PC-3 (cell line): ENCODE results near the gene TNRC6C. TPM values are rescaled to one million over a fixed set of nuclear protein-coding genes. Genes with fewer than 3 reads are reported as not detected.

ENCODE experiments used
- ATAC-seq: fragments of 200-7000 bp; cut with Tn5 transposase; 2 replicates; pipeline ENCODE4 v1.9.1; 2020; ENCODE audit warnings: mild to moderate bottlenecking, moderate library complexity
- BruUV-seq: library from RNA; stranded (reverse); fragments of 400-500 nt; replicated peaks from 2 replicates; lab custom pipeline; 2021; lab: Mats Ljungman, UMichigan
- CTCF ChIA-PET: fragments of 300-600 bp; sonication (Branson Sonifier 250); formaldehyde crosslinking; loops from one replicate; lab custom pipeline; 2022; ENCODE audit warnings: antibody characterized with exemption; lab: Charles Lee
- POLR2A ChIA-PET: fragments of 300-600 bp; sonication (Branson Sonifier 250); formaldehyde crosslinking; loops from one replicate; lab custom pipeline; 2022; ENCODE audit warnings: antibody characterized with exemption; ENCODE audit not compliant: unreplicated experiment; lab: Charles Lee
- DNase-seq: peaks from one replicate; pipeline ENCODE4 v3.0.0-alpha.2; 2015
- H2AFZ ChIP-seq: fragments of 300-600 bp; sonication (generic); 2 replicates; pipeline ENCODE4 v1.6.0; 2016; ENCODE audit warnings: antibody characterized with exemption, low read length
- H3F3A ChIP-seq: fragments of 300-600 bp; sonication (generic); one replicate; pipeline ENCODE4 v1.6.0; 2017; ENCODE audit warnings: antibody characterized with exemption, low read length, control low read depth, mild to moderate bottlenecking; ENCODE audit not compliant: unreplicated experiment
- H3K27ac ChIP-seq: fragments of 300-600 bp; sonication (generic); 2 replicates; pipeline ENCODE4 v1.5.1; 2016; ENCODE audit warnings: mild to moderate bottlenecking, low read length
- H3K27me3 ChIP-seq: fragments of 300-600 bp; sonication (generic); 2 replicates; pipeline ENCODE4 v1.6.1; 2016; ENCODE audit warnings: low read length, mixed read lengths
- H3K36me3 ChIP-seq: fragments of 300-600 bp; sonication (generic); 2 replicates; pipeline ENCODE4 v1.6.1; 2016; ENCODE audit warnings: low read depth, mixed run types, low read length, mixed read lengths
- H3K4me1 ChIP-seq: fragments of 300-600 bp; sonication (generic); 2 replicates; pipeline ENCODE4 v1.5.1; 2016; ENCODE audit warnings: low read length; ENCODE audit not compliant: insufficient read depth
- H3K4me2 ChIP-seq: fragments of 300-600 bp; sonication (generic); 2 replicates; pipeline ENCODE4 v1.6.0; 2016; ENCODE audit warnings: low read length
- H3K4me3 ChIP-seq: fragments of 300-600 bp; sonication (generic); 2 replicates; pipeline ENCODE4 v1.5.1; 2016; ENCODE audit warnings: mild to moderate bottlenecking, low read length, mixed read lengths
- H3K79me2 ChIP-seq: fragments of 300-600 bp; sonication (generic); 2 replicates; pipeline ENCODE4 v1.6.1; 2017; ENCODE audit warnings: low read length, mixed read lengths
- H3K9ac ChIP-seq: fragments of 300-600 bp; sonication (generic); 2 replicates; pipeline ENCODE4 v1.6.0; 2016; ENCODE audit warnings: mild to moderate bottlenecking, low read length
- H3K9me2 ChIP-seq: fragments of 300-600 bp; sonication (generic); replicated peaks from 2 replicates; pipeline ENCODE4 v1.6.1; 2016; ENCODE audit warnings: mixed run types, low read length, mixed read lengths
- H3K9me3 ChIP-seq: fragments of 300-600 bp; sonication (generic); 2 replicates; pipeline ENCODE4 v1.6.1; 2016; ENCODE audit warnings: low read length, mixed read lengths
- H4K20me1 ChIP-seq: fragments of 300-600 bp; sonication (generic); 2 replicates; pipeline ENCODE4 v1.6.1; 2016; ENCODE audit warnings: low read length, mixed read lengths
- EZH2 ChIP-seq: fragments of 300-600 bp; sonication (generic); IDR thresholded peaks from one replicate; pipeline ENCODE4 v1.6.1; 2017; ENCODE audit warnings: antibody characterized with exemption, mild to moderate bottlenecking, low read length; ENCODE audit not compliant: unreplicated experiment
- EZH2phosphoT487 ChIP-seq: fragments of 300-600 bp; sonication (generic); IDR thresholded peaks from 2 replicates; pipeline ENCODE4 v1.6.1; 2018; ENCODE audit warnings: mild to moderate bottlenecking, antibody characterized with exemption, low read length, borderline replicate concordance
- intact Hi-C: fragments of 100-400 bp; cut with micrococcal nuclease; formaldehyde crosslinking; loops from 2 replicates; pipeline ENCODE4 v1.9.0; 2023
- total RNA-seq: library from RNA; depleted of rRNA; stranded (reverse); fragments of >200 nt; gene quantifications from 2 replicates; pipeline ENCODE4 v1.2.3, GENCODE V29; 2014
- TF ChIP-seq, protein P1 (sequence below): fragments of 300-600 bp; sonication (generic); conservative IDR thresholded peaks from 2 replicates; pipeline ENCODE4 v1.5.1; 2017; ENCODE audit warnings: antibody characterized with exemption, low read depth, mild to moderate bottlenecking, low read length

TNRC6C gene
- total RNA-seq, 1 experiment from 2014 or later, result 5.3 TPM

DNA sequence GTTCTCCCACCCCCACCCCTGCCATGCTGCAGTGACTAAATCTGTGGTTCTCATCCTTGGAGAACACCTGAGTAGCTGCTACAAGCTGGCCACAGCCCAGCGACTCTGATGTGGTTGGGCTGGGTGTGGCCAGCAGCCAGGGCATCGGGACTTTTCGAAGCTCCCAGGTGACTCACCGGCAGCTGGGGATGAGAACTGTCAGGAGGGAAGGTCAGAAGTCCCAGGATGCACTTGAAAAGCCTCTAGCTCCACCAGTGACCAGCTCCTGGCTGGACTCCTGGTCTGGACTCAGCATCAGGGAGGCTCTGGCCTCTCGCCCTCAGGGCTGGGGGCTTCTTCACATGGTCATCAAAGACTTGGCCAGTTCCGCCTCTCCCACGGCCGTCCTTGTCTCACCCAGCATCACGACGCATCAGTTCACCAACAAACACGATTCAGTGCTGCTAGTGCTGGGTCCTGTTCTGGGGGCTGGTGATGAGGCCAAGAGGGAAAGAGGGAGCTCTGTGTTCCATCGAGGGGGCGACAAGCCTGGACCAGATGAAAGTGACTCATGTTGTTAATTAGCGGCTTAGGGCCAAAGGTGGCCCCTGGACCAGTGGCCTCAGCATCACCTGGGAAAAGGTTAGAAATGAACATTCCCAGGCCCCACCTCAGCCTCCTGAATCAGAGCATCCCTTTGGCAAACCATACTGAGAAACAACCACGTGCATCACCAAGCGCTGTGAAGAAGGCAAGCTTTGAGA is 183.8 kb downstream of the TNRC6C start:
- intact Hi-C loops, result no loop called here
- Histone ChIP-seq H3K36me3 (no peaks in the 10 kb centered on the region), H3K4me1 (peaks cover 49% of the 10 kb centered on the region), H3K4me3 (peak overlapping the region; percentile 42; the same call in 1 of the 2 replicates), H3K9ac (peak overlapping the region; percentile 72), H3K9me2 (no peaks in the 10 kb centered on the region), H3F3A (no peaks in the 10 kb centered on the region), H3K4me2 (peak overlapping the region; percentile 79), H3K79me2 (no peaks in the 10 kb centered on the region), H3K9me3 (no peaks in the 10 kb centered on the region), H3K27ac (peak overlapping the region; percentile 95), H3K27me3 (no peaks in the 10 kb centered on the region), H4K20me1 (no peaks in the 10 kb centered on the region), H2AFZ (no peak overlapping the region)
- DNase-seq, result peak; percentile 100
- BruUV-seq, result no TSS peak
- ATAC-seq, result peak; percentile 43
- ChIA-PET POLR2A (interaction anchor here (0.6 to 0.7 kb wide), 2 partner anchors 45 to 101 kb away, joined by 3 to 12 read pairs; partner anchors contain the start of genes AFMID and TK1), CTCF (interaction anchor here (0.5 to 1.0 kb wide), 9 partner anchors 9 to 299 kb away, joined by 3 to 21 read pairs (median 5); no protein-coding TSS in a partner anchor)
- TF ChIP-seq EZH2phosphoT487, result no peak
- no peak for TF ChIP-seq EZH2
- TF ChIP-seq, protein P1, sequence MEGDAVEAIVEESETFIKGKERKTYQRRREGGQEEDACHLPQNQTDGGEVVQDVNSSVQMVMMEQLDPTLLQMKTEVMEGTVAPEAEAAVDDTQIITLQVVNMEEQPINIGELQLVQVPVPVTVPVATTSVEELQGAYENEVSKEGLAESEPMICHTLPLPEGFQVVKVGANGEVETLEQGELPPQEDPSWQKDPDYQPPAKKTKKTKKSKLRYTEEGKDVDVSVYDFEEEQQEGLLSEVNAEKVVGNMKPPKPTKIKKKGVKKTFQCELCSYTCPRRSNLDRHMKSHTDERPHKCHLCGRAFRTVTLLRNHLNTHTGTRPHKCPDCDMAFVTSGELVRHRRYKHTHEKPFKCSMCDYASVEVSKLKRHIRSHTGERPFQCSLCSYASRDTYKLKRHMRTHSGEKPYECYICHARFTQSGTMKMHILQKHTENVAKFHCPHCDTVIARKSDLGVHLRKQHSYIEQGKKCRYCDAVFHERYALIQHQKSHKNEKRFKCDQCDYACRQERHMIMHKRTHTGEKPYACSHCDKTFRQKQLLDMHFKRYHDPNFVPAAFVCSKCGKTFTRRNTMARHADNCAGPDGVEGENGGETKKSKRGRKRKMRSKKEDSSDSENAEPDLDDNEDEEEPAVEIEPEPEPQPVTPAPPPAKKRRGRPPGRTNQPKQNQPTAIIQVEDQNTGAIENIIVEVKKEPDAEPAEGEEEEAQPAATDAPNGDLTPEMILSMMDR, result no peak

DNA sequence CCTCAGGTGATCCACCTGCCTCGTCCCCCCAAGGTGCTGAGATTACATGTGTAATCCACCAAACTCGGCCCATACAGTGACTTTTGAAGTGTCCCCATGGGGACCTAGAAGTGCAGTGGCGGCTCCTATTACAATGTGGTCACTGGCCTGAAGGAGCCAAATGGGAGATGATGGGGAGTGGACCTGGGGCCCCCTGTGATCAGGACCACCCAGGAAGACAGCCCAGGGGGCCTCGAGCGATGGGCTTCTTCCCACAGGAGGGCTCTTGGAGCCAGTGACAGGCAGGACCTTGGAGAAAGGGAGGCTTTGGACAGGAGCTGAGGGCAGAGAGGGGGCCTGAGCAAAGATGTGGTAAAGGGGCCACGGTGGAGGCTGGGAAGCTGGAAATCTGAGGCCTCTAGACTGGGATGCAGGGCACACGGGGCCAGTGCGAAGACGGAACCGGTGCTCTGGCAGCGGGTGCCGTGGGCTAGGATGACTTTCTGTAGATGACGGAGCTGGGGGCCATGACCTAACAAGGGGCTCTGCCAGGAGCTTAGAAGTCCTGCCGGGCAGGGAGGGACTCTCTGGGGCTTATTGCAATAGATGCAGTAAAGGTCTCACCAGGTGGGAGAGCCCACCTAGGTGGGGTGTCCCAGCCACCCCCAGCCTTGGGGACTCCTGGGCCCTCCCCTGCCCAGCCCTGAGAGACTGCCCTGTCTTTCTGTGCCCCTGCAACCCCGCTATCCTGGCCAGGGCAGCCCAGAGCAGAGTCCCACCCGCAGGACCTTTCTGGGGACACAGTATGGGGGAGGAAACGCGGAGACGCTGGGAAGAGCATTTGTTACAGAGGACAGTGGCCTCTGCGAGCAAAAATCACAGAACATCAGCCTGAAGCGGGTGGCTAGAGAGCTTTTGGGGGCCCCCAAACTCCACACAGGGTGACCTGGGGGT is 185.0 kb downstream of the TNRC6C start:
- H3K27ac ChIP-seq, result peak overlapping the region; percentile 91
- H2AFZ ChIP-seq, result no peak overlapping the region
- intact Hi-C loops, result loop anchor here (2.0 kb wide), 1 partner anchor 15 kb away; no protein-coding TSS in a partner anchor
- CTCF ChIA-PET, result no interaction called here
- peak overlapping the region; percentile 58 for H3K9ac ChIP-seq
- H3K9me3 ChIP-seq, result no peaks in the 10 kb centered on the region
- no peaks in the 10 kb centered on the region for H3K9me2 ChIP-seq
- DNase-seq (no peak), ATAC-seq (no peak)
- peak overlapping the region; percentile 71 for H3K4me2 ChIP-seq
- H3K27me3 ChIP-seq, result no peaks in the 10 kb centered on the region
- H3K4me1 ChIP-seq, result peaks cover 49% of the 10 kb centered on the region
- H3K4me3 ChIP-seq, result no peak overlapping the region
- no peak for TF ChIP-seq EZH2phosphoT487
- TF ChIP-seq EZH2, result no peak
- TF ChIP-seq, protein P1, result no peak
- H3K36me3 ChIP-seq, result no peaks in the 10 kb centered on the region
- H3K79me2 ChIP-seq, result no peaks in the 10 kb centered on the region
- no peaks in the 10 kb centered on the region for H4K20me1 ChIP-seq
- no TSS peak for BruUV-seq
- no peaks in the 10 kb centered on the region for H3F3A ChIP-seq
- POLR2A ChIA-PET, result interaction anchor here (0.7 kb wide), 1 partner anchor 32 kb away, joined by 3 read pairs; no protein-coding TSS in a partner anchor
